OCI-LY3 (cell line): ENCODE results near the gene IFT52.

Source experiments
- EZH2phosphoT487 ChIP-seq: fragments of 200-600 bp; shearing (Covaris generic); IDR thresholded peaks from 2 replicates; pipeline ENCODE4 v1.6.1; 2018; ENCODE audit warnings: antibody characterized with exemption, mixed run types, low read depth
- TF ChIP-seq, protein P1 (sequence below): fragments of 200-600, 300-600 bp; sonication (generic); IDR thresholded peaks from 2 replicates; pipeline ENCODE4 v1.5.1; 2014; ENCODE audit warnings: antibody characterized with exemption, low read length, low read depth

DNA sequence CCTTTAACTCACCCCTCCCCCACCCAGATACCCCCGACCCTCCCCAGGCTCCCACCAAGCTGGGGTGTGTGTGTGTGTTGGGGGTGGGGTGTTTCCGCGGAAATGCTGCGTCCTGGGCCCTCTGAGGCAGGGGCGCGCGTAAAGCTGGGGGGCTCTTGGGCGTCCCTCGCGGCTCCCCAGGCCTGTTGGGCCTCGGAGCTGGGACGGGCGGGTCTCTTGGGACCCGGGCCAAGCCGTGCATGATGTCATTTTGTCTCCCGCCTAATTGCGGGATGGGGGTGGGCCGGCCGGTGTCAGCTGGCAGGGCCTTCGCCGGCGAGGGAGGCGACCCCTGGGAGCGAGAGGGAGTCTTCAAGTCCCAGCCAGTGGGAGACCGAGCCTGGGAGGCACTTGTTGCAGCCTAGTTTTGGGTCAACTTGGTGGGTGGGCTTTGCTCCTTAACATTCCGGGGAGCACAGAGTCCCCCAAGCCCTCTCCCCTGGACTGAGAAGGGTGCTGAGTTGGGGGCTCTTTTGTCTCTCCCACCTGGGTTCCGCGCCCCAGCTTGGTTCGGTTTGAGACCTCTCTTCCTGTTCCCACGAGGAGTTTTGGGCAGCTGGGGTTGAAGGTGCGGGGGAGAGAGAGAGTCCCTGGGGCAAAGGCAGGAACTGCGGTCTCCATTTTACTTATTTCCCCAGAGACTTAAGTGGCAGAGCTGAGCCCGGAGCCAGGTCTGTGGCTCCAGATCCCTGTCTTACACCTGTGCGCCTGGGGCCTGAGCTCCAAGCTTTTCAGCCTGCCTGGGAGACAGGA is 76.8 kb downstream of the IFT52 start:
- TF ChIP-seq, protein P1, sequence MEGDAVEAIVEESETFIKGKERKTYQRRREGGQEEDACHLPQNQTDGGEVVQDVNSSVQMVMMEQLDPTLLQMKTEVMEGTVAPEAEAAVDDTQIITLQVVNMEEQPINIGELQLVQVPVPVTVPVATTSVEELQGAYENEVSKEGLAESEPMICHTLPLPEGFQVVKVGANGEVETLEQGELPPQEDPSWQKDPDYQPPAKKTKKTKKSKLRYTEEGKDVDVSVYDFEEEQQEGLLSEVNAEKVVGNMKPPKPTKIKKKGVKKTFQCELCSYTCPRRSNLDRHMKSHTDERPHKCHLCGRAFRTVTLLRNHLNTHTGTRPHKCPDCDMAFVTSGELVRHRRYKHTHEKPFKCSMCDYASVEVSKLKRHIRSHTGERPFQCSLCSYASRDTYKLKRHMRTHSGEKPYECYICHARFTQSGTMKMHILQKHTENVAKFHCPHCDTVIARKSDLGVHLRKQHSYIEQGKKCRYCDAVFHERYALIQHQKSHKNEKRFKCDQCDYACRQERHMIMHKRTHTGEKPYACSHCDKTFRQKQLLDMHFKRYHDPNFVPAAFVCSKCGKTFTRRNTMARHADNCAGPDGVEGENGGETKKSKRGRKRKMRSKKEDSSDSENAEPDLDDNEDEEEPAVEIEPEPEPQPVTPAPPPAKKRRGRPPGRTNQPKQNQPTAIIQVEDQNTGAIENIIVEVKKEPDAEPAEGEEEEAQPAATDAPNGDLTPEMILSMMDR = no peak
- TF ChIP-seq EZH2phosphoT487 = no peak
